Femur (tissue), 1 donor: ENCODE data around the gene XIRP1.
"Not testable (repeated sequence)": the region's sequence is repeated elsewhere in the genome, so short reads cannot be mapped to it uniquely, and the experiment has no call there.

Experiments
- DNase-seq: peaks from one replicate; pipeline ENCODE4 v3.0.0-alpha.2; 2017

Gene XIRP1, protein sequence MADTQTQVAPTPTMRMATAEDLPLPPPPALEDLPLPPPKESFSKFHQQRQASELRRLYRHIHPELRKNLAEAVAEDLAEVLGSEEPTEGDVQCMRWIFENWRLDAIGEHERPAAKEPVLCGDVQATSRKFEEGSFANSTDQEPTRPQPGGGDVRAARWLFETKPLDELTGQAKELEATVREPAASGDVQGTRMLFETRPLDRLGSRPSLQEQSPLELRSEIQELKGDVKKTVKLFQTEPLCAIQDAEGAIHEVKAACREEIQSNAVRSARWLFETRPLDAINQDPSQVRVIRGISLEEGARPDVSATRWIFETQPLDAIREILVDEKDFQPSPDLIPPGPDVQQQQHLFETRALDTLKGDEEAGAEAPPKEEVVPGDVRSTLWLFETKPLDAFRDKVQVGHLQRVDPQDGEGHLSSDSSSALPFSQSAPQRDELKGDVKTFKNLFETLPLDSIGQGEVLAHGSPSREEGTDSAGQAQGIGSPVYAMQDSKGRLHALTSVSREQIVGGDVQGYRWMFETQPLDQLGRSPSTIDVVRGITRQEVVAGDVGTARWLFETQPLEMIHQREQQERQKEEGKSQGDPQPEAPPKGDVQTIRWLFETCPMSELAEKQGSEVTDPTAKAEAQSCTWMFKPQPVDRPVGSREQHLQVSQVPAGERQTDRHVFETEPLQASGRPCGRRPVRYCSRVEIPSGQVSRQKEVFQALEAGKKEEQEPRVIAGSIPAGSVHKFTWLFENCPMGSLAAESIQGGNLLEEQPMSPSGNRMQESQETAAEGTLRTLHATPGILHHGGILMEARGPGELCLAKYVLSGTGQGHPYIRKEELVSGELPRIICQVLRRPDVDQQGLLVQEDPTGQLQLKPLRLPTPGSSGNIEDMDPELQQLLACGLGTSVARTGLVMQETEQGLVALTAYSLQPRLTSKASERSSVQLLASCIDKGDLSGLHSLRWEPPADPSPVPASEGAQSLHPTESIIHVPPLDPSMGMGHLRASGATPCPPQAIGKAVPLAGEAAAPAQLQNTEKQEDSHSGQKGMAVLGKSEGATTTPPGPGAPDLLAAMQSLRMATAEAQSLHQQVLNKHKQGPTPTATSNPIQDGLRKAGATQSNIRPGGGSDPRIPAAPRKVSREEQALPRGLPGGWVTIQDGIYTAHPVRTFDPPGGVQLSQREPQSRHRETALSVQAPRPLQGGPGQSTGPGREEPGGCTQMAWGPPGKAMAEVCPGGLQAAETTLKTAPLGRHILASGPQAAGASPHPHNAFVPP (N-terminal part only)

DNA sequence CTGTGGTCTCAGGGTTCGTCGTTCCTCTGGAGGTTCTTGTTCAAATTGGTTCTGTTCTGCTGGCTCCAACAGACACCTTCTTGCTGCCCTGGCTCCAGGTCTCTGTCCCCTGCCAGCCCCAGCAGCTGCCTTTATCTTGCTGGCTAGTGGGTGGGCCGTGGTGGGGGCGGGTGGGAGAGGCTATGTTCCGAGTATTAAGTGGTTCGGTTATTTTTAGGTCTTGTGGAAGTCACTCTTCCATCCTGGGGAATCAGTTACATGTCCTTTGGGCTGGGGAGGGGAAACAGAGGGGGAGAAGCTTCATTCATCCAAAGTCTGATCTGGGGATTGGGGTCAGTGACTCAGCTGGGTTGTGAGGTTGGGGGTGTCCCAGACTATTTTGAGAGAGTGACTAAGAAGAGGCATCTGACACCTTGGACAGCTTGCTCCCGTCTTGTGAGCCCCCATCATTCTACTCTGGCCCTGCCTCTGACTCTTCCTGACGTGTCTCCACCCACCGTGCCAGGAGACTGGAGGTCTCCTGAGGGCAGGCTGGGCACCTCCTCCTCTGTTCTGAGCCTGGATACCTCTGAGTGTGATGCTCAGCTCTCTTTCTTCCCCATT, at the start of gene XIRP1:
TSS of gene XIRP1 (minus strand) at position 106 of the 603 bp plus-strand sequence. CDS start 3,150 bp downstream, outside the sequence.
- peak; percentile 41 for DNase-seq

DNA sequence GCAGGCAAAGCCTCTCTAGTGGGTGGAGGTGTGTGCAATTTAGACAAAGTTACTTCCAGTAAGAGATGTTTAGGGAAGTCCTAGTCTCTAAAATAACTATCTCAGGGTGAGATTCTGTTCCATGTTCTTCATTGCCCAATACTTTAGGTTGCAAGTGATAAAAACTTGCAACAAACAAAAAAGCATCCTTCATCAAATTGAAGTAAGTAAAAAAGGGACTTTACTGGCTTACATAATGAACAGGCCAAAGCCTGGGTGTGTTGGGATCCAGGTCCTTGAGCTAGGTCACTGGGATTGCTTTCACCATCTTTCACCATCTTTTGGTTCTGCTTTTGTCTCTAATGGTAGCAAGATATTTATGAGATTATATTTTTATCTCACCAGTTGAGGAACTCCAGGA, 49.2 kb upstream of the XIRP1 start:
- DNase-seq, result no peak

DNA sequence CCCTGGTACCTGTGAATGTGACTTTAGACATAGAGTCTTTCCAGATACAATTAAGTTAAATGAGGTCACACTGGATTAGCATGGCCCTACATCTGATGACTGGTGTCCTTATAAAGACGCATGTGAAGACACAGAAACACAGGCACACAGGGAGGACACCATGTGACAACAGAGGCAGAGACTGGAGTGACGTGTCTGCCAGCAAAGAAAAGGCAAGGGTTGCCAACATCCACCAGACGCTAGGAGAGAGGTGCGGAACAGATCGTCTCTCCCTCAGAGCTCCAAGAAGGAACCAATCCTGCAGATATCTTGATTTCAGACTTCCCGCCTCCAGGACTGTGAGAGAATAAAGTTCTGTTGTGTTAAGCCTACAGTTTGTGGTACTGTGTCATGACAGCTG, 44.6 kb upstream of the XIRP1 start:
- DNase-seq, result no peak

DNA sequence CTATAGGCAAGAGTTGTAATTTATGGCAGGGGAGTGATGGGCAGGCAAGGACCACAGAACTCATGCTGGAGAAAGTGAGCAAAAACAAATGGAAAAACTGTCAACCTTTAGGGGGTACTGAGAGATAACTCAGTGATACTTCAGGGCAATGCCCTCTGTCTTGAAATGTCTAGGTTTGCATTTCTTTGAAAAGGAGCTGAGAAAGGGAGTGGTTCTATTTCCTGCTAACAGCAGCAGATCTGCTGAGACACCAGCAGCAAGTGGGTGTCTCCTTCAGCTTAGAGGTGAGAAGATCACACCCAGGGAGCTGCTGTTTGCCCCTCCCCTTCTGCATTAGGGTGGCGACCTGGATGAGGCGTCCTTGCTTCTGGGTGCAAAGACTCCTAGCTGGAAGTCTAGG, 42.3 kb upstream of the XIRP1 start:
- no peak for DNase-seq

DNA sequence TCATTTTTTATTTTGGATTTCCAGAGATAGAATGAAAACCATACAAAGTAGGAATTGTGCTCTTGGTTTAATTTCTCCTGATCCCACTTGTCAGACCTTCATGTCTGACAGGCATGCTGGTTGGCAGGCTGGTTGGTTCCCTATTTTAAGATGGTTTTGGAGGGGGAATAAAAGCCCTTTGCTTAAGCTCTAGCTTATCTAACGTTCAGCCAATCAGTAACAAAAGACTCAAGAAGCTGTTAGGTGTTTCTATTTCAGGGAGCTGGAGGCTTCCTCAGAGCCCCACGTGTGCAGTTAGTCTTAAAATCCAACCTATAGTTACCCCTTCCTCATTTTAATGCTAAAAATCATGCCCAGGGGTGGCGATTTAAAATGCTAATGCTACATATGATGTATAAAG, 40.5 kb upstream of the XIRP1 start:
- no peak for DNase-seq

DNA sequence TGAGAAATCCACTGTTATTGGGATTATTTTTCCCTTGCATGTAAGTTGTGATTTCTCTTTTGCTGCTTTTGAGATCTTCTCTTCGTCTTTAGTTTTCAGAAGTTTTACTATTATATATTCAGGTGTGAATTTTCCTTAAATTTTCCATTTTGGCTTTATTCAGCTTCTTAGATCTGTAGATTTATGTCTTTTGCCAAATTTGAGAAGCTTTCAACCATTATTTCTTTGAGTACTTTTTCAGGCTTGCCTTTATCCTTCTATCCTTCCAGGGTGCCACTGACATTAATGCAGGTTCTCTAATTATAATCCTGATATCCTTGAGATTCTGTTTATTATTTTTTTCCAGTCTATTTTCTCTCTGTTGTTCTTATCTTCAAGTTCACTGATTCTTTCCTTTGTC, 38.1 kb upstream of the XIRP1 start:
- no peak for DNase-seq

DNA sequence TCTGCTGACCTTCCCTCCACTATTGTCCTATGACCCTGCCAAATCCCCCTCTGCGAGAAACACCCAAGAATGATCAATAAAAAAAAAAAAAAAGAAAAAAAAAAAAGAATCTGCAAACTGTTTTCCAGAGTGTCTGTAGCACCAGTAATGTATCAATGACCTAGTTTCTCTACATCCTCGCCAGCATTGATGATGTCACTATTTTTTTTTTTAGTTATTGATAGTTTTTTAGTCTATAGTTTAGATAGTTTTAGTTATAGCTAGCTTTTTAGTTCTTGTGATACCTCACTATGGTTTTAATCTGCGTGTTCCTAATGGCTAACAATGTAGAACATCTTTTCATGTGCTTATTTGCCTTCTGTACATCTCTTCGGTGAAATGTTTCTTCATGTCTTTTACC, 36.1 kb upstream of the XIRP1 start:
- no peak for DNase-seq

DNA sequence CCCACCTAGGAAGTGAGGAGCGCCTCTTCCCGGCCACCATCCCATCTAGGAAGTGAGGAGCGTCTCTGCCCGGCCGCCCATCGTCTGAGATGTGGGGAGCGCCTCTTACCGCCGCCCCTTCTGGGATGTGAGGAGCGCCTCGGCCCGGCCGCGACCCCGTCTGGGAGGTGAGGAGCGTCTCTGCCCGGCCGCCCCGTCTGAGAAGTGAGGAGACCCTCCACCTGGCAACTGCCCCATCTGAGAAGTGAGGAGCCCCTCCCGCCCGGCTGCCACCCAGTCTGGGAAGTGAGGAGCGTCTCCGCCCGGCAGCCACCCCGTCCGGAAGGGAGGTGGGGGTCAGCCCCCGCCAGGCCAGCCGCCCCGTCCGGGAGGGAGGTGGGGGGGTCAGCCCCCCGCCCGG, 35.2 kb upstream of the XIRP1 start:
- DNase-seq, result not testable (repeated sequence)

DNA sequence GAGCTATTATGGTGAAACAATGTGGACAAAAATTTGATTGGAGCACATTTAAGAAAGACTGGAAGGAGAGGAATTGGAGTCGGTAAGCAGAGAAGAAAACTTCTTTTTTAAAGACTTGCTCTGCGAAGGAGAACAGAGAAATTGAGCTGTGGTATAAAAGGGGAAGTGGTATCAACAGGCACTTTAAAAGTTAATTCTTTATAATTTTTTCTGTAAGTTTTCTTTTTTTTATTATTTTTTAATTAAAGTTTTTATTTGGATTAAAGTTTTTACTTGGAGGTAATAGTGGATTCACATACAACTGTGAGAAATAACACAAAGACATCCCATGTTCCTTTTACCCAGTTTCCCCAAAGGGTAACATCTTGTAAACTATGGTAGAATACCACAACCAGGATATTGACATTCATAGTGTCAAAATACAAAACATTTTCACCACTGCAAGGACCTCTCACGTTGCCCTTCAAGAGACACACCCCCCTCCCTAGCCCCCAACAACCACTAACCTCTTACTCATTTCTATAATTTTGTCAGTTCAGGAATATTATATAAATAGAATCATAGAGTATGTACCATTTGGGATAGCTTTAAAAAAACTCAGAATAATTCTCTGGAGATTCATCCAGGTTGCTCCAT, 33.8 kb upstream of the XIRP1 start:
- no peak for DNase-seq

DNA sequence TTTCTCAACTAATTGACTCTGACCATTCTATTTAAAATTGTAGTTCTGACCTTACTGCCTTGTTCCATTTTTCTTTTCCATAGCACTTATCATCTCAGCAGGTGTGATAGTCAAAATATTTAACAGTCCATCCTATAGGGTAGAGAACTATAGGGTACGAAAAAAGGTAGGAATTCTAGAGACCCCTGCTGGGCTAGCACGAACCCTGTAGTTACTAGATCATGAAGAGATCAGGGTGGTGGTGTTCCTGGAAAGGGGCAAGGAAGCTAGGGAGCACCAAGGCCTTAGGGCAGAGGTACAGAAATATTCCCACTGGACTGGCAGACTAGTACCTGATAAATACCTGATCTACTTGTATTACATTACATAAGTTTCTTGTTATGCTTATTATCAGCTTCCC, 31.9 kb upstream of the XIRP1 start:
- no peak for DNase-seq

DNA sequence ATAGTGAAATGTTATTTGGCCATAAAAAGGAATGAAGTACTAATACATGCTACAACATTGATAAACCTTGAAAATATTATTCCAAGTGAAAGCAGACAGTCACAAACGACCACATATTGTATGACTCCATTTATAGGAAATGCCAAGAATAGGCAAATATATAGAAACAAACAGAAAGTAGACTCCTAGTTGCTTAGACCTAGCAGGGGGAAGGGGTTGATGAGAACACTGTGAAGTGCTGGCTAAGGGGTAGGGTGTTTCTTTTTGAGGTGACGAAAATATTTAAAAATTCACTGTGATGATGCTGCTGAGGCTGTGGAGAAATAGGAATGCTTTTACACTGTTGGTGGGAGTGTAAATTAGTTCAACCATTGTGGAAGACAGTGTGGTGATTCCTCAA, 30.5 kb upstream of the XIRP1 start:
- no peak for DNase-seq

DNA sequence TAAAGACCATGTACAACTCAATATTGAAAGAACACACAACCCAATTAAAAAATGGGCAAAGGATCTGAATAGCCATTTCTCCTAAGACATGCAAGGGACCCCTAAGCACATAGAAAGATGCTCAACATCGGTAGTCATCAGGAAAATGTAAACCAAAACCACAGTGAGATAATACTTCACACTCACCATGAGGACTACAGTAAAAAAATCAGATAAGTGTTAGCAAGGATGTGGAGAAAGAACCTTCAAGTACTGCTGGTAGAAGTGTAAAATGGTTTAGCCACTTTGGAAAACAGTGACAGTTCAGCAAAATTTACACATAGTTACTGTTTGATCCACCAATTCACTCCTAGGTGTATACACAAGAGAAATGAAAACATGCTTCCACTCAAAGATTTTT, 30.1 kb upstream of the XIRP1 start:
- DNase-seq, result no peak

DNA sequence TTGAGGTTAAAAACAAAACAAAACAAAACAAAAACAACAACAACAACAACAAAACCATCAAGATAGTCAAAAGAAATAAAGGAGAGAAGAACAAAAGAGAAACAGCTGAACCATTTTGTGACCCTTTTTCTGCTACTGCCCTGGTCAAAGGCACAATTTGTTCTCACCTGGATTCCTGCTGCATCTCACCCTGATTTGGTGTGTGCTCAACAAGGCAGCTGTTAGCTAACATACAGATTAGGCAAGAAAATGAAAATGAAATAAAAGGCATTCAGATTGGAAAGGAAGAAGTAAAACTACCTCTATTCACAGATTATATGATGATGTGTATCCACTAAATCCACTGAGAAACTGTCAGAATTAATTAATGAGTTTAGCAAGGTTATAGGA, 28.7 kb upstream of the XIRP1 start:
- DNase-seq, result no peak

DNA sequence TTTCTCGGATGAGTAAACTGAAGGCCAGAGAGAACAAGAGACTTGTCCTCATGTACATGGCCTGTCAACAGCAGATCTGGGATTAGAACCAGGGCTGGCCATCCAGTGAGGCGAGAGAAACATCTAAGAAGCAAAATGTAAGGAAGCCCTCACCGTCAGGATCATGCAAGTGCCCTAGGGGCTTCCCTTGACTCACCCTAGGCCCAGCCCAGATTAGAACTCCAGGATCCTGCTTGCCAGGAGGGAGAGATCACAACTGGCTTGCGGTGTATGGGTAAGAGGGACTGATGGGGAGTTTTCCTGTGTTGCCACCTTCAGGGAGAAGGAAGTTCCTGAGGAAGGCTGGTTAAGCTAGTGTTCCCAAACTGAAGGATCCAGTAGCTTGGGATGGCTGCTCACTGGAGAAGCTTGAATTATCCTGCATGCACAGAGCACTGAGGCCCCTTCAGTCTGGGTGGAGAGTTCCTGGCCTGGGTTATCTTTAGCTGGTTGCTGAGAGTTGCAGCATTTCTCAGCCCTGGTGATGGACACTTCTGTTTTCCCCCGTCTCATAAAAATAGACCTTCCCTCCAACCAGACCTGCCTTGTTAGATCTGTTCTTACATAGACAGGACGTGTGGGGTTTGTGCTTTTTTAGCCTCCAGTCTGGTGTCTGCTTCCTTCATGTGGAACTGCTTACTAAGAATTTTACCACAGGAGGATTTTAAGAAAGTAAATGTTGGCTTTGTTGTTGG, 28.2 kb upstream of the XIRP1 start:
- DNase-seq, result no peak

DNA sequence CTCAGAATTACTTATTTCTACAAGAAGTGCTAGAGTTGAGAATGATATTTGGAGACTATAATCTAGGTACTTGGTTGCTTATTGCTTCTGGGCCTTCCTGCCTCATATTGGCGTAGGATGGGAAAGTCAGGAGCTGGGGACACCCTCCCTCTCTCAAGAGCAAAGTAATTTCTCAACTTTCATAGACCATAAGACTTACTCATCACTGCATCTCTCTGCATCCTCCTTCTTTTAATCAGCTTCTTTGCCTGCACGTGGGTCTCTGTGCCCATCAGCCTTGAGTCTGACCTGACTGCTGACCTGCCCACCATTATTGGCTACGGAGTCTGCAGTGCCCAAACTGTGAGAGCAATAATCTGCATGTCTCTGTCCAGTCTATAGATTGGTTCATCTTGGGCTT, 27.3 kb upstream of the XIRP1 start:
- DNase-seq, result no peak

DNA sequence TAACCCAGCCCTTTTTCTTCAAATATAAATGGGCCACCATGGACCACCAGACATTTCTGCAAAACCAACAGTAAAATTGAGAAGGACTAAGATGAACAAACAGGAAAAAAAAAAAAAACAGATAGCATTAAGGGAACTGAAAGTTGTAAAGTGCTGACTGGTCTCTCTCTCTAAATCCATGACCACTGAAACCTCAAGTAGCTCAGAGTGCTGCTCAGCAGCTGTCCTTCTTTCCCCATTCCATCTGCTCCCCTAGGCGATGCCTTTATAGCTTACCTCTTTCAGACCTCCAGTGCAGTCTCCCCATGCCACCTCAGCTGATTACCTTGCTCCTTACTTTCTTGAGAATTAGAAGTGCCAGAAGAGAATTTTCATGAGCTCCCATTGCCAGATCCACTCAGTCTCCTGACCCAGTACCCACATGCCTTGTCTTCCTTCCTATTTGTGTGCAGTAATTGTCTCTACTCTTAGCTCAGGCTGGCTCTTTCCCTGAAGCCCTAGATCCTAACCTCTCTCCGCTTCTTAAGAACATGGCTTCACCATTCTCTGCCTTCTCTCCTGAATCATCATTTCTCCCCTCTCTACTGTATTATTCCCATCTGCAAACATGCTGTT, 23.9 kb upstream of the XIRP1 start:
- DNase-seq, result no peak

DNA sequence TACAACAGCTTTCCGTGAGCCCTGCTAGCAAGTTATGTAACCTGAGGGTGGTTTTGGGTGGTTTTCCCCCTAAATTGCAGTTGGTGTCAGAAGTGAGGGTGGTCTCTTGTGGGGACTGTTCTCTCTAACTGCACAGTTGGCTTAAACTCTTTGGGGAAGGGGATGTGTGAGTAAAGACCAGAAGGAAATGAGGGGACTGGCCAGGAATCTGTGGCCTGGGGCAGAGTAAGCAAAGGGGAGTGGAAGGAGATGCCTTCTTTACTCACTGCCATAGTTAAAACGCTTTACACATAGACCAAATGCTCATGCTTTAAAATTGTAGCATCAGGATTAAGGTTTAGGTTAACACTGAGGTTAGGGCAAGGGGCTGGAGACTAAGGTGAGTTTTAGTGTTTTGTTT, 21.2 kb upstream of the XIRP1 start:
- no peak for DNase-seq

DNA sequence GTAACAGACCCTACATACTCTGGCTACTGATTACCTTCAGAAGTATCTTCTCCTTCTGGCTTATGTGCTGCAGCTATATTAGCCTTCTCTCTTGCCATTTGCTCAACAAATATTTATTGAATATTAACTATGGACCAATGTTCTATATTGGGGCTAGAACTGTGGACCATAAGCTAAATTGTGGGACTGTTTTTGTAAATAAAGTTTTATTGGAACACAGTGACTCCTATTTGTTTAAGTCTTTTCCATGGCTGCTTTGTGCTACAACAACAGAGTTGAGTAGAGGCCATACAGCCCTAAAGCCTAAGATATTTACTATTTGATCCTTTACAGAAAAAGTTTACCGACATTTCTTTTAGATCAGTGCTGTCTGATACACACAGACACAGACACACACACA, 20.3 kb upstream of the XIRP1 start:
- no peak for DNase-seq

DNA sequence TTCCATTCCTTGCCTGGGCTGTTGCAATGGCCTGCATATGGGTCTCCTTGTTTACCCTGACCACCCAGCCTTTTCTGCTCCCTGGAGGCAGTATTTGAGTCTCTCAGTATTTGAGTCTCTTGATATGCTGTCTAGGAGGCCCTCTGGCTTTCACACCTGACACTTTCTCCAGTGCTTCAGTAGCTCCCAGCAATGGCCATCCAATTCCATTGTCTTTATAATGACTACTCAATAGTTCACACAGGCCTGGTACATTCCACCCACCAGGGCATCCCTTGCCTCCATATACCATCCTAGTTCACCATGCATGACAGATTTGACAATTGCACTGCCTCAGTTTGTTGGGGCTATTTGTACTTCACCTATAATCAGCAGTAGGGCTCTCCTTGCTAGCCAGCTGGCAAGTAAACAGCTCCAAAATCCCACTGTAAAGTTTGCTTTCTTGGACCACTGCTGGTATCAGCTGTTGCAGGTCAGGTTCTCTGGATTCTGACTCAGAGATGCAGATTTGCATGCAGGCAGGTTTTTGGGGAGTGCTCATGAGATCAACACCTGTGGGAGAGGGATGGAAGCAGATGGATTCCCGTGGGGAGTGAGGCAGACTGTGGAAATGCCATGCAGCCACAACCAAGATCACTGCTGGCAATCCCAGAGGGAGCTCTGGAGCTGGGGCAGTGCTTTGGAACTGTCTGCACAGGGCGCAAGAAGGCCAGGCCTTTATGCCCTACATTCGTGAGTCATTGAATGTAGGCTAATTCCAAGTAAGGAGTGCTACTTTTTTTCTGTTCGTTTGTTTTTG, 19.1 kb upstream of the XIRP1 start:
- DNase-seq, result no peak

DNA sequence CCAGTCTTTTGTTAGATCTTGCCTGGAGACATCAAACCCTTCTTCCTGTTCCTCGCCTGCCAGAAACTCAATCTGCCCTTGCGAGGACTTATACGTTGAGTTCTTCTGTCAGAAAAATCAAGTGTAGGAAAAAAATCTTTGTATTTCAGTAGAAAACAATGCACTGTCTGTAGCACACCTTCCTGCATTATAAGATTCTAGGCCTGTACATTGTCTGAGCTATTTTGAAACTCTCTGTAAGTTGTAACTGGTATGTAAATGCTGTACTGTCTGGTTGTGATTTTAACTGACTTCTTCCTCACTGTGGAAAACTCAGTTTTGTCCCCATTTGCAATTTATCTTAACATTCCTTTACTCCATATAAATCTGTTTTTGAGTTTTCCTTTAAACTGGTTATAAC, 17.7 kb upstream of the XIRP1 start:
- DNase-seq, result no peak
